H1 (cell line): ENCODE measurements around the gene ZNF746. TPM values are rescaled to one million over a fixed set of nuclear protein-coding genes. Genes with fewer than 3 reads are reported as not detected.

Source experiments
- ATF2 ChIP-seq: IDR thresholded peaks from 2 replicates; pipeline ENCODE4 v1.6.1; 2012; ENCODE audit warnings: low read length, inconsistent platforms
- BCL11A ChIP-seq, 2 experiments: IDR thresholded peaks; one replicate each; pipeline ENCODE4 v1.6.1; 2011; ENCODE audit warnings: low read depth in 2 of 2, low read length in 2 of 2, mild to moderate bottlenecking in 2 of 2
- CHD1 ChIP-seq: IDR thresholded peaks from 2 replicates; pipeline ENCODE4 v1.6.1; 2012; ENCODE audit warnings: low read depth, low read length, improper control_type of control experiment
- CHD7 ChIP-seq: fragments of 300-600 bp; sonication (generic); IDR thresholded peaks from 2 replicates; pipeline ENCODE4 v1.7.1; 2012; ENCODE audit warnings: low read length, moderate library complexity, mild to moderate bottlenecking, inconsistent platforms; ENCODE audit not compliant: insufficient replicate concordance
- FOSL1 ChIP-seq: IDR thresholded peaks from 2 replicates; pipeline ENCODE4 v1.6.1; 2011; ENCODE audit warnings: mild to moderate bottlenecking, low read depth, low read length, moderate library complexity; ENCODE audit not compliant: insufficient read depth
- GTF2F1 ChIP-seq: IDR thresholded peaks from 2 replicates; pipeline ENCODE4 v1.6.1; 2012; ENCODE audit warnings: low read depth, low read length, improper control_type of control experiment, borderline replicate concordance
- KDM1A ChIP-seq: fragments of 200-600, 300-600 bp; sonication (generic); IDR thresholded peaks from 2 replicates; pipeline ENCODE4 v1.7.1; 2016; ENCODE audit warnings: mild to moderate bottlenecking, low read length, borderline replicate concordance
- SRF ChIP-seq: IDR thresholded peaks from 2 replicates; pipeline ENCODE4 v1.6.1; 2011; ENCODE audit warnings: mild to moderate bottlenecking, low read depth, low read length, moderate library complexity
- SUZ12 ChIP-seq: fragments of 200-600 bp; sonication (generic); IDR thresholded peaks from 2 replicates; pipeline ENCODE4 v1.6.1; 2012; ENCODE audit warnings: mild to moderate bottlenecking, inconsistent platforms, low read length, moderate library complexity, mixed read lengths
- polyA plus RNA-seq, 7 experiments: library from polyadenylated mRNA; depleted of rRNA in 3 of 7; stranded (reverse) in 5 of 7; unstranded in 2 of 7; fragments of >200 nt in 5 of 7; fragments of 200-250 nt in 2 of 7; gene quantifications; 1 replicate in 5 of 7; 2 replicates in 1 of 7; 4 replicates in 1 of 7; pipeline versions ENCODE4 v1.2.1 to v1.2.3, GENCODE V29; 2011 to 2013; ENCODE audit warnings: missing spikeins in 2 of 7, mixed read lengths in 2 of 7
- total RNA-seq: library from RNA; stranded (reverse); fragmentation: NEBNext Ultra II Directional; extraction: Animal tissue kit (Norgen Biotek cat#: 25700); gene quantifications from 2 replicates; pipeline ENCODE4 v1.2.1, GENCODE V29; 2021

ZNF746 gene
- total and polyA plus RNA-seq, 2 of the 8 experiments (the other 6 are each of a cell fraction or from before 2014, with no cell fraction given) = 7.5 to 15.6 TPM

GRCh38 chr7:149490083-149490760 lies 7.4 kb downstream of the ZNF746 start (continued):
- TF ChIP-seq CHD7 = no peak
- no peak for TF ChIP-seq ATF2
- TF ChIP-seq SUZ12 = no peak
- TF ChIP-seq KDM1A = no peak
- TF ChIP-seq GTF2F1 = no peak
- TF ChIP-seq BCL11A (IDR thresholded peaks at IDR 0.05; ENCODE audit: low read depth in 2 of 2, low read length in 2 of 2) = no peak
- no peak for TF ChIP-seq FOSL1
- TF ChIP-seq CHD1 = no peak
- TF ChIP-seq SRF = no peak
